DMS 273 treated with DMSO at 0.1 percent for 48 hours (cell line): Measurements from ENCODE around the gene FKRP.

ENCODE experiments used
- DNase-seq: peaks from one replicate; lab custom pipeline; 2025; lab: John Stamatoyannopoulos, UW

Gene FKRP

GRCh38 chr19:46732172-46732938, 13.5 kb upstream of the FKRP start:
- DNase-seq, result no peak

GRCh38 chr19:46732966-46733689, 12.7 kb upstream of the FKRP start:
- DNase-seq, result no peak

- no peak for DNase-seq
These were observed 12.1 kb upstream of the FKRP start for GRCh38 chr19:46733690-46734292.

- DNase-seq, result no peak
These were observed 9.1 kb upstream of the FKRP start for GRCh38 chr19:46736531-46737297.

- no peak for DNase-seq
These were observed 8.6 kb upstream of the FKRP start for GRCh38 chr19:46737298-46737654.

GRCh38 chr19:46737761-46738171, 8.1 kb upstream of the FKRP start:
- DNase-seq, result no peak

GRCh38 chr19:46739290-46739771, 6.5 kb upstream of the FKRP start:
- DNase-seq, result no peak

GRCh38 chr19:46741447-46741846, 4.4 kb upstream of the FKRP start:
- DNase-seq, result no peak

GRCh38 chr19:46742926-46743480, 2.9 kb upstream of the FKRP start:
- DNase-seq, result no peak

- DNase-seq, result no peak
These were observed 1.7 kb upstream of the FKRP start for GRCh38 chr19:46744005-46744691.

- DNase-seq, result no peak
These were observed 827 bp upstream of the FKRP start for GRCh38 chr19:46745030-46745429.

- DNase-seq, result no peak
These were observed 612 bp downstream of the FKRP start, which contains the start of gene STRN4 for GRCh38 chr19:46746281-46747057. Gene STRN4 (minus strand): TSS chr19:46746450. CDS start chr19:46746430, 20 bp downstream.

GRCh38 chr19:46748325-46749109, 2.7 kb downstream of the FKRP start:
- DNase-seq, result no peak

- DNase-seq, result peak; percentile 57
These were observed 7.7 kb downstream of the FKRP start for GRCh38 chr19:46753420-46754155.

- no peak for DNase-seq
These were observed 9.4 kb downstream of the FKRP start for GRCh38 chr19:46755077-46755852.

- DNase-seq, result no peak
These were observed 10.1 kb downstream of the FKRP start for GRCh38 chr19:46755853-46756543.

- no peak for DNase-seq
These were observed 10.7 kb downstream of the FKRP start for GRCh38 chr19:46756544-46756888.

GRCh38 chr19:46759206-46759605, 13.3 kb downstream of the FKRP start:
- DNase-seq, result no peak
